Measurements from ENCODE around the gene PIEZO2. TPM values are rescaled to one million over a fixed set of nuclear protein-coding genes. Genes with fewer than 3 reads are reported as not detected.

PIEZO2 gene
- total RNA-seq, 1 donor from 2014 or later: 8.4 TPM

DNA sequence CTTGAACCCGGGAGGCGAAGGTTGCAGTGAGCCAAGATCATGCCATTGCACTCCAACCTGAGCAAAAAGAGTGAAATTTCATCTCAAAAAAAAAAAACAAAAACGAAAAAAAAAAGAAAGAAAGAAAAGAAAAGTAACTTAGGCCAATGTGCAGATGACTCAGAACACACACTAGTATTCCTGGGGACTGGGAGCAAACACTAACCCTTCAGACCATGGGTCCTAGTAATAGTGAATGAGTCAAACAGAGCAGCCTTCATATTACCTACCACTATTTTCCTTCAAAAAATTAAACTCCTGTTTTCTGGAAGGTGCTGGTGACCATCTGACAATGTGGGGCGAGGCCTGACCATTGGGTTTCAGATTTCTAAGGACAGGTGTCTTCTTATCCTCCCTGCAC lies 253.4 kb downstream of the PIEZO2 start:
- H3K27me3 Mint-ChIP-seq (ENCODE audit: unreplicated experiment): no peaks in the 10 kb centered on the region
- TF ChIP-seq, protein P1, sequence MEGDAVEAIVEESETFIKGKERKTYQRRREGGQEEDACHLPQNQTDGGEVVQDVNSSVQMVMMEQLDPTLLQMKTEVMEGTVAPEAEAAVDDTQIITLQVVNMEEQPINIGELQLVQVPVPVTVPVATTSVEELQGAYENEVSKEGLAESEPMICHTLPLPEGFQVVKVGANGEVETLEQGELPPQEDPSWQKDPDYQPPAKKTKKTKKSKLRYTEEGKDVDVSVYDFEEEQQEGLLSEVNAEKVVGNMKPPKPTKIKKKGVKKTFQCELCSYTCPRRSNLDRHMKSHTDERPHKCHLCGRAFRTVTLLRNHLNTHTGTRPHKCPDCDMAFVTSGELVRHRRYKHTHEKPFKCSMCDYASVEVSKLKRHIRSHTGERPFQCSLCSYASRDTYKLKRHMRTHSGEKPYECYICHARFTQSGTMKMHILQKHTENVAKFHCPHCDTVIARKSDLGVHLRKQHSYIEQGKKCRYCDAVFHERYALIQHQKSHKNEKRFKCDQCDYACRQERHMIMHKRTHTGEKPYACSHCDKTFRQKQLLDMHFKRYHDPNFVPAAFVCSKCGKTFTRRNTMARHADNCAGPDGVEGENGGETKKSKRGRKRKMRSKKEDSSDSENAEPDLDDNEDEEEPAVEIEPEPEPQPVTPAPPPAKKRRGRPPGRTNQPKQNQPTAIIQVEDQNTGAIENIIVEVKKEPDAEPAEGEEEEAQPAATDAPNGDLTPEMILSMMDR (IDR thresholded peaks at IDR 0.05; ENCODE audit: unreplicated experiment): no peak
- H3K4me1 Mint-ChIP-seq (ENCODE audit: unreplicated experiment): no peaks in the 10 kb centered on the region
- H3K36me3 Mint-ChIP-seq (ENCODE audit: low read depth, unreplicated experiment): no peaks in the 10 kb centered on the region
- H3K27ac Mint-ChIP-seq (ENCODE audit: unreplicated experiment): no peak overlapping the region
- no peak for DNase-seq (ENCODE audit: low spot score)
- H3K4me3 Mint-ChIP-seq (ENCODE audit: unreplicated experiment): no peak overlapping the region
- H3K9me3 Mint-ChIP-seq (ENCODE audit: unreplicated experiment): no peaks in the 10 kb centered on the region

DNA sequence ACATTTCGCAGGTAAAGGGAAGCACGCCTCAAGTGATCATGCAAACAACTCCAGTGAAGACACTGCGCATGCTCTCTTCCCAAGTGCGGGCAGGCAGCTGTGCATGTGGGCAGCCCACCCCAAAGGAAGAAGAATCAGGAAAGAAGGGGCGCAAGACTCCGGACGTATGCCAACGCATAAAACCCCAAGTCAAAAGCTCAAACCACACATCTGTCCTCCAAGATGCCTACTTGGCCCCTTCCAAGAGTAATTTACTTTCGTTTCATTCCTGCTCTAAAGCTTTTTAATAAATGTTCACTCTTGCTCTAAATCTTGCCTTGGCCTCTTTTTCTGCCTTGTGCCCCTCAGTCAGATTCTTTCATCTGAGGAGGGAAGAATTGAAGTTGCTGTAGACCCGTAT lies 254.9 kb downstream of the PIEZO2 start:
- Mint-ChIP-seq H3K4me3 (ENCODE audit: unreplicated experiment) (no peak overlapping the region), H3K36me3 (ENCODE audit: low read depth, unreplicated experiment) (no peaks in the 10 kb centered on the region), H3K4me1 (ENCODE audit: unreplicated experiment) (no peaks in the 10 kb centered on the region), H3K9me3 (ENCODE audit: unreplicated experiment) (no peaks in the 10 kb centered on the region), H3K27ac (ENCODE audit: unreplicated experiment) (no peak overlapping the region), H3K27me3 (ENCODE audit: unreplicated experiment) (no peaks in the 10 kb centered on the region)
- TF ChIP-seq, protein P1 (IDR thresholded peaks at IDR 0.05; ENCODE audit: unreplicated experiment): no peak
- DNase-seq (ENCODE audit: low spot score): no peak

- Mint-ChIP-seq H3K27ac (ENCODE audit: unreplicated experiment) (no peak overlapping the region), H3K4me1 (ENCODE audit: unreplicated experiment) (no peaks in the 10 kb centered on the region), H3K9me3 (ENCODE audit: unreplicated experiment) (no peaks in the 10 kb centered on the region), H3K27me3 (ENCODE audit: unreplicated experiment) (no peaks in the 10 kb centered on the region), H3K4me3 (ENCODE audit: unreplicated experiment) (no peak overlapping the region), H3K36me3 (ENCODE audit: low read depth, unreplicated experiment) (no peaks in the 10 kb centered on the region)
- no peak for DNase-seq (ENCODE audit: low spot score)
- TF ChIP-seq, protein P1 (IDR thresholded peaks at IDR 0.05; ENCODE audit: unreplicated experiment): no peak
Measured at GRCh38 chr18:10893761-10894160, 255.6 kb downstream of the PIEZO2 start.

DNA sequence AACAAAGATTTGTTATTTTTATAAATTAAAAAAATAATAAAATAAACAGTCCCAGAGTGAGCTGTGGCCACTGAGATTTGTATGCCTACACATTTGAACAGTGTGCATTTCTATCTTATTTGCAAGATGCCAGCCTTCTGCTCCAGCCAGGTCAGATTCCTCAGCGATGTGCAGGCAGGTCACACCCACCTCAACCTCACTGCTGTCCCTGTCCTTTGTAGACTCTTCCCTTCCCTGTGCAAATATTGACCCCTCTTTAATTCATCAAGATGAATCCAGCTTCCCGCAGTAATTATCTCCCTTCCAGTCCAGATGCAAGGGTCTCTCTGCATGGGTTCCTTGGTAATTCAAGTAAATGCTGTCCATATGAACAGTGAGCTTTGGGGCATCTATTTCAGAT lies 256.2 kb downstream of the PIEZO2 start:
- H3K4me1 Mint-ChIP-seq (ENCODE audit: unreplicated experiment): no peaks in the 10 kb centered on the region
- no peak overlapping the region for H3K27ac Mint-ChIP-seq (ENCODE audit: unreplicated experiment)
- TF ChIP-seq, protein P1 (IDR thresholded peaks at IDR 0.05; ENCODE audit: unreplicated experiment): no peak
- H3K27me3 Mint-ChIP-seq (ENCODE audit: unreplicated experiment): no peaks in the 10 kb centered on the region
- no peaks in the 10 kb centered on the region for H3K9me3 Mint-ChIP-seq (ENCODE audit: unreplicated experiment)
- H3K36me3 Mint-ChIP-seq (ENCODE audit: low read depth, unreplicated experiment): no peaks in the 10 kb centered on the region
- no peak overlapping the region for H3K4me3 Mint-ChIP-seq (ENCODE audit: unreplicated experiment)
- DNase-seq (ENCODE audit: low spot score): no peak

- Mint-ChIP-seq H3K27ac (ENCODE audit: unreplicated experiment) (no peak overlapping the region), H3K27me3 (ENCODE audit: unreplicated experiment) (no peaks in the 10 kb centered on the region), H3K36me3 (ENCODE audit: low read depth, unreplicated experiment) (no peaks in the 10 kb centered on the region), H3K4me3 (ENCODE audit: unreplicated experiment) (no peak overlapping the region), H3K4me1 (ENCODE audit: unreplicated experiment) (no peaks in the 10 kb centered on the region), H3K9me3 (ENCODE audit: unreplicated experiment) (no peaks in the 10 kb centered on the region)
- TF ChIP-seq, protein P1 (IDR thresholded peaks at IDR 0.05; ENCODE audit: unreplicated experiment): no peak
- DNase-seq (ENCODE audit: low spot score): no peak
Measured at GRCh38 chr18:10892786-10893185, 256.6 kb downstream of the PIEZO2 start.

Data from endothelial cell (in vitro differentiated cells).